GM12892 (cell line): ENCODE results near the gene WWOX.

Source experiments
- POLR2A ChIP-seq: IDR thresholded peaks from 2 replicates; pipeline ENCODE4 v1.6.1; 2011; ENCODE audit warnings: low read depth, low read length, control low read depth
- TAF1 ChIP-seq: IDR thresholded peaks from 2 replicates; pipeline ENCODE4 v1.6.1; 2011; ENCODE audit warnings: low read depth, mild to moderate bottlenecking, control low read depth, low read length, borderline replicate concordance

- TF ChIP-seq POLR2A: no peak
- no peak for TF ChIP-seq TAF1
These were observed 901.9 kb downstream of the WWOX start for GRCh38 chr16:79001156-79001967.
